ENCODE measurements around the gene SURF1. TPM values are rescaled to one million over a fixed set of nuclear protein-coding genes. Genes with fewer than 3 reads are reported as not detected.

The SURF1 gene
- total RNA-seq, 4 donors from 2014 or later = 13.0 to 34.7 (median 24.4) TPM

GRCh38 chr9:133307301-133307700, 49.0 kb downstream of the SURF1 start:
- TF ChIP-seq CTCF (IDR thresholded peaks at IDR 0.05) (no peak), POLR2A (IDR thresholded peaks at IDR 0.05) (no peak)

GRCh38 chr9:133306242-133307204, 49.8 kb downstream of the SURF1 start:
- no peak for TF ChIP-seq POLR2A (IDR thresholded peaks at IDR 0.05)
- no peak for TF ChIP-seq CTCF (IDR thresholded peaks at IDR 0.05)
- H3K27me3 ChIP-seq = no peaks in the 10 kb centered on the region
- intact Hi-C loops (cut with DNase I; ENCODE audit: low total_unique reads) = no loop called here
- no peaks in the 10 kb centered on the region for H3K4me1 ChIP-seq
- H3K36me3 ChIP-seq = no peaks in the 10 kb centered on the region
- H3K4me3 ChIP-seq = no peak overlapping the region
- DNase-seq = no peak
- no peaks in the 10 kb centered on the region for H3K9me3 ChIP-seq
- H3K27ac ChIP-seq = no peak overlapping the region

More at GRCh38 chr9:133307301-133307700, 49.0 kb downstream of the SURF1 start:
- H3K36me3 ChIP-seq = no peaks in the 10 kb centered on the region
- H3K9me3 ChIP-seq = no peaks in the 10 kb centered on the region
- H3K27ac ChIP-seq = no peak overlapping the region
- H3K27me3 ChIP-seq = no peaks in the 10 kb centered on the region
- H3K4me3 ChIP-seq = no peak overlapping the region
- intact Hi-C loops (cut with DNase I; ENCODE audit: low total_unique reads) = no loop called here
- no peak for DNase-seq
- H3K4me1 ChIP-seq = no peaks in the 10 kb centered on the region

DNA sequence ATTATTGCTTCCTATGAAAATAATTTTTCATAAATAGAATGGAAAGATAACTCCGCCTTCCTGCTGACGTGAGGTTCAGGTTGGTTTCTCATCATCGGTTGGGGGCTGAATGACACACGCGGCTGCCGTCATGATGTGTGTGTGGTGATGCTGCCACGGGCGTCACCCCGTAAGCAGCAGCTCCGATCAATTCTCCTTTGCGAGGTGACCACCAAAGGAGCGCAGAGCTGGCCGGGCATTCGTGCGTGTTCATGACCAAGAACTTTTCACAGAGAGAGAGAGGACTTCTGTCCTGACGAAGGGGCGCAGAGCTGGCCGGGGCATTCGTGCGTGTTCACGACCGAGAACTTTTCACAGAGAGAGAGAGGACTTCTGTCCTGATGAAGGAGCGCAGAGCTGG, 50.6 kb downstream of the SURF1 start:
- Histone ChIP-seq H3K27me3 (no peaks in the 10 kb centered on the region), H3K4me1 (no peaks in the 10 kb centered on the region), H3K9me3 (no peaks in the 10 kb centered on the region), H3K4me3 (no peak overlapping the region), H3K27ac (no peak overlapping the region), H3K36me3 (no peaks in the 10 kb centered on the region)
- intact Hi-C loops (cut with DNase I; ENCODE audit: low total_unique reads) = no loop called here
- DNase-seq = no peak
- no peak for TF ChIP-seq POLR2A (IDR thresholded peaks at IDR 0.05)
- no peak for TF ChIP-seq CTCF (IDR thresholded peaks at IDR 0.05)

GRCh38 chr9:133304477-133305377, 51.6 kb downstream of the SURF1 start:
- intact Hi-C loops (cut with DNase I; ENCODE audit: low total_unique reads) = no loop called here
- no peaks in the 10 kb centered on the region for H3K9me3 ChIP-seq
- H3K27me3 ChIP-seq = no peaks in the 10 kb centered on the region
- TF ChIP-seq POLR2A (IDR thresholded peaks at IDR 0.05) = no peak
- no peak for TF ChIP-seq CTCF (IDR thresholded peaks at IDR 0.05)
- H3K4me1 ChIP-seq = no peaks in the 10 kb centered on the region
- DNase-seq = no peak
- no peaks in the 10 kb centered on the region for H3K36me3 ChIP-seq
- H3K27ac ChIP-seq = no peak overlapping the region
- no peak overlapping the region for H3K4me3 ChIP-seq

GRCh38 chr9:133304158-133304470, 52.2 kb downstream of the SURF1 start:
- no peak for DNase-seq

More at GRCh38 chr9:133304158-133304470, 52.2 kb downstream of the SURF1 start:
- intact Hi-C loops (cut with DNase I; ENCODE audit: low total_unique reads) = no loop called here
- no peaks in the 10 kb centered on the region for H3K27me3 ChIP-seq
- H3K9me3 ChIP-seq = no peaks in the 10 kb centered on the region
- no peak overlapping the region for H3K4me3 ChIP-seq
- no peaks in the 10 kb centered on the region for H3K4me1 ChIP-seq
- H3K27ac ChIP-seq = no peak overlapping the region
- no peaks in the 10 kb centered on the region for H3K36me3 ChIP-seq
- no peak for TF ChIP-seq CTCF (IDR thresholded peaks at IDR 0.05)
- TF ChIP-seq POLR2A (IDR thresholded peaks at IDR 0.05) = no peak
